A549 (cell line): ENCODE measurements around the gene CRMP1. TPM values are rescaled to one million over a fixed set of nuclear protein-coding genes. Genes with fewer than 3 reads are reported as not detected.
A peak's percentile ranks its signal among the peaks of the same experiment; 100 is the strongest.

Source experiments
- ATAC-seq, 2 experiments: fragments of 200-7000 bp in 1 of 2; fragments of >200 bp in 1 of 2; cut with Nextera tagmentation in 1 of 2; cut with Tn5 transposase in 1 of 2; 3 replicates each; pipeline versions ENCODE4 v1.8.0 to v1.9.1; 2018 to 2020; ENCODE audit warnings: mild to moderate bottlenecking in 1 of 2, moderate library complexity in 1 of 2
- CTCF ChIA-PET: fragments of 300-600 bp; sonication (Branson Sonifier 250); formaldehyde crosslinking; extraction: SDS; loops from one replicate; lab custom pipeline; 2021; ENCODE audit warnings: antibody characterized with exemption, inconsistent platforms; lab: Yijun Ruan, JAX
- POLR2A ChIA-PET: fragments of 350-600 bp; formaldehyde crosslinking; extraction: SDS; loops from one replicate; lab custom pipeline; 2021; ENCODE audit warnings: antibody characterized with exemption, inconsistent platforms; lab: Yijun Ruan, JAX
- DNase-seq, 2 experiments: peaks; one replicate each; pipeline versions ENCODE4 v3.0.0 to v3.0.0-alpha.2; 2011 to 2016; ENCODE audit warnings: low read depth in 1 of 2, low spot score in 1 of 2
- FAIRE-seq: peaks from 2 replicates; lab custom pipeline; 2011; peaks lifted over from hg19 to GRCh38; lab: Jason Lieb, UNC
- H3K27ac ChIP-seq, 2 experiments: fragments of >200 bp; sonication (Bioruptor Twin); formaldehyde crosslinking; 3 replicates each; pipeline ENCODE4 v1.5.1; 2016 to 2017
- H3K4me1 ChIP-seq: fragments of >200 bp; sonication (Bioruptor Twin); formaldehyde crosslinking; 3 replicates; pipeline ENCODE4 v1.6.1; 2016
- H3K4me2 ChIP-seq: fragments of >200 bp; sonication (Bioruptor Twin); formaldehyde crosslinking; 3 replicates; pipeline ENCODE4 v1.6.1; 2016
- H3K4me3 ChIP-seq: fragments of >200 bp; sonication (Bioruptor Twin); formaldehyde crosslinking; 3 replicates; pipeline ENCODE4 v1.5.1; 2016
- H3K9me3 ChIP-seq: fragments of >200 bp; sonication (Bioruptor Twin); formaldehyde crosslinking; 3 replicates; pipeline ENCODE4 v1.6.1; 2016
- CHD4 ChIP-seq: fragments of 200-600 bp; sonication (generic); IDR thresholded peaks from 2 replicates; pipeline ENCODE4 v1.6.1; 2016; ENCODE audit warnings: antibody characterized with exemption, mild to moderate bottlenecking, borderline replicate concordance
- EHF ChIP-seq: fragments of 250-450 bp; sonication (Bioruptor Pico); IDR thresholded peaks from 2 replicates; pipeline ENCODE4 v1.5.0; 2020; ENCODE audit warnings: mild to moderate bottlenecking
- EHMT2 ChIP-seq: fragments of 200-600 bp; sonication (generic); IDR thresholded peaks from 2 replicates; pipeline ENCODE4 v1.6.1; 2016; ENCODE audit warnings: antibody characterized with exemption, low read depth, mild to moderate bottlenecking, moderate library complexity
- FOSL2 ChIP-seq, 2 experiments: fragments of 450-650 bp in 1 of 2; fragments of >200 bp in 1 of 2; sonication (Bioruptor Twin) in 1 of 2; formaldehyde crosslinking; IDR thresholded peaks; 2 replicates each; pipeline versions ENCODE4 v1.5.0 to v1.6.1; 2016 to 2020; ENCODE audit warnings: mild to moderate bottlenecking in 1 of 2, moderate library complexity in 1 of 2
- GATA3 ChIP-seq: IDR thresholded peaks from 2 replicates; pipeline ENCODE4 v1.6.1; 2012; ENCODE audit warnings: borderline replicate concordance
- HDAC2 ChIP-seq: fragments of 200-600 bp; sonication (generic); IDR thresholded peaks from 2 replicates; pipeline ENCODE4 v1.6.1; 2016
- JUNB ChIP-seq: fragments of >200 bp; sonication (Bioruptor Twin); formaldehyde crosslinking; IDR thresholded peaks from 2 replicates; pipeline ENCODE4 v1.6.1; 2016
- KDM1A ChIP-seq: fragments of 200-600 bp; sonication (generic); IDR thresholded peaks from 2 replicates; pipeline ENCODE4 v1.6.1; 2016; ENCODE audit warnings: low read depth, mild to moderate bottlenecking
- KDM5A ChIP-seq: fragments of 200-600 bp; sonication (generic); IDR thresholded peaks from 2 replicates; pipeline ENCODE4 v1.6.1; 2016; ENCODE audit warnings: antibody characterized with exemption, mild to moderate bottlenecking
- MAZ ChIP-seq: fragments of 150-350 bp; IDR thresholded peaks from 2 replicates; pipeline ENCODE4 v1.6.1; 2014; ENCODE audit warnings: antibody characterized with exemption, low read depth, low read length, borderline replicate concordance
- MYC ChIP-seq: IDR thresholded peaks from 2 replicates; pipeline ENCODE4 v1.6.1; 2012; ENCODE audit warnings: mild to moderate bottlenecking, inconsistent platforms, low read length, improper control_type of control experiment, borderline replicate concordance
- NFE2L2 ChIP-seq: fragments of 150-350 bp; conservative IDR thresholded peaks from 2 replicates; pipeline ENCODE4 v1.6.1; 2014; ENCODE audit warnings: low read length
- NPAS2 ChIP-seq: fragments of 250-450 bp; sonication (Bioruptor Pico); IDR thresholded peaks from 2 replicates; pipeline ENCODE4 v1.8.0; 2022; ENCODE audit warnings: mild to moderate bottlenecking, moderate library complexity, borderline replicate concordance
- PHF8 ChIP-seq: fragments of 200-600 bp; sonication (generic); IDR thresholded peaks from 2 replicates; pipeline ENCODE4 v1.6.1; 2016; ENCODE audit warnings: low read depth, mild to moderate bottlenecking, antibody characterized with exemption, moderate library complexity, borderline replicate concordance
- POLR2AphosphoS2 ChIP-seq: conservative IDR thresholded peaks from 2 replicates; pipeline ENCODE4 v1.6.1; 2012; ENCODE audit warnings: low read length, improper control_type of control experiment, inconsistent platforms
- RCOR1 ChIP-seq: fragments of 150-350 bp; IDR thresholded peaks from 2 replicates; pipeline ENCODE4 v1.6.1; 2014; ENCODE audit warnings: antibody characterized with exemption, low read length, low read depth
- SREBF2 ChIP-seq: fragments of 450-650 bp; IDR thresholded peaks from 2 replicates; pipeline ENCODE4 v1.6.1; 2014; ENCODE audit warnings: mild to moderate bottlenecking, moderate library complexity
- ZFP36 ChIP-seq: fragments of 450-650 bp; IDR thresholded peaks from 2 replicates; pipeline ENCODE4 v1.6.1; 2014; ENCODE audit warnings: borderline replicate concordance; ENCODE audit not compliant: partially characterized antibody
- WGBS: methylation state at CpG from one replicate; pipeline ENCODE4 v1.1.6; 2017; ENCODE audit errors: missing lambda C conversion rate; 5-methylcytosine and 5-hydroxymethylcytosine counted together
- polyA plus RNA-seq, 4 experiments: library from polyadenylated mRNA; depleted of rRNA in 3 of 4; stranded (reverse); fragments of >200 nt; fragmentation: RNase III in 1 of 4; extraction: RNeasy Plus Mini Kit Qiagen cat#74134 plus additional on column Dnase treatment in 1 of 4; gene quantifications; 2 replicates in 3 of 4; 3 replicates in 1 of 4; pipeline ENCODE4 v1.2.3, GENCODE V29; 2011 to 2017
- TF ChIP-seq, protein P1 (sequence below): fragments of >200 bp; sonication (Bioruptor Twin); formaldehyde crosslinking; IDR thresholded peaks from 2 replicates; pipeline ENCODE4 v1.6.1; 2016
- TF ChIP-seq, protein P2 (sequence below): IDR thresholded peaks from 2 replicates; pipeline ENCODE4 v1.6.1; 2012

Gene CRMP1
- polyA plus RNA-seq, 2 of the 4 experiments (the other 2 are of a cell fraction): 0.74 to 0.80 TPM

DNA sequence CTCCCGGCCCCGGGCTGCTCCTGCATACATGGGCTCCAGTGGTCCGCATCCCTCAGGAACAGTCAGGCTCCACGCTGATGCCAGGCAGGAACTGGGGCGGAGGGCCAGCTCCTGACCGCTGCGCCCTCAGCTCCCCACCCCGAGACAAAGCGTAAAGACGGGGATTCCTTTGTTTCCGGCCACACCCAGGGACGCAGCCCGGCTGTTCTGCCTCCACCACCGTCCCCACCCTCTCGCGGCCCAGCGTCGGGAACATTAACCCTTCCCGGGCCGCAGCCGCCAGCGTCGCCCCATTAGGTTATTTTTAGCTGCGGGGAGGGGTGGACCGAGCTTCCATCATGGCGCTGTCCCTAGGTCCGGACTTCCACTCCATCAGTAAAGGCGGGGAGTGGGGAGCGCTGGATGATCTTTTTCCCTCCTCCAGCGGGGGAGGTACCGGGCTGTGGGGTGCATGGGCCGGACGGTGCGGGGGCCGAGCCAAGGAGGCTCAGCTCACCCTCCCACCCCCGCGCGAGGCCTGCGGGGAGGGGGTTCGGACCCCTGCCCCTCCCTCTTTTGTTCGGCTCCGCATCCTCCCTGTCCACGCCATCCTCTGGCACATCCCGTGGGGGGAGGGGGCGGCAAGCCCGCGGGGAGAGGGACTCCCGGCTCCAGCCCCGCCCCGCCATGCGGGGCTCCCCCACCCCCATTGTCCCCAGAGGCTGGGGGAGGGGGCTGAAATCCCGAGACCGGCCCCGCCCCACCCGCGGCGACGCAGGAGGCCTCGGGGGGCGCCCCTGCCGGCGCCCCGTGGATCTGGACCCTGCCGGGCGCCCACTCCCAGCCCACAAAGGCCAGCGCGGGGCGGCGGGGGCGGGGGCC lies 5.3 kb downstream of the CRMP1 start:
- H3K4me1 ChIP-seq: peaks cover 6% of the 10 kb centered on the region; the same call in 2 of the 3 replicates
- H3K9me3 ChIP-seq: no peaks in the 10 kb centered on the region
- POLR2A ChIA-PET: no interaction called here
- no peak for DNase-seq
- TF ChIP-seq FOSL2 (IDR thresholded peaks at IDR 0.05): no peak
- no peak for TF ChIP-seq FOSL2 (CRISPR knock-in tag; IDR thresholded peaks at IDR 0.05)
- TF ChIP-seq HDAC2: no peak
- TF ChIP-seq EHF (CRISPR knock-in tag): no peak
- TF ChIP-seq, protein P1, sequence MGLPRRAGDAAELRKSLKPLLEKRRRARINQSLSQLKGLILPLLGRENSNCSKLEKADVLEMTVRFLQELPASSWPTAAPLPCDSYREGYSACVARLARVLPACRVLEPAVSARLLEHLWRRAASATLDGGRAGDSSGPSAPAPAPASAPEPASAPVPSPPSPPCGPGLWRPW: no peak
- TF ChIP-seq EHMT2: no peak
- no peak for TF ChIP-seq MYC
- no peak for TF ChIP-seq GATA3
- TF ChIP-seq SREBF2: no peak
- TF ChIP-seq KDM5A: no peak
- TF ChIP-seq RCOR1: no peak
- no peak for TF ChIP-seq NFE2L2
- no peak for FAIRE-seq
- CTCF ChIA-PET: no interaction called here
- H3K4me2 ChIP-seq: peak overlapping the region; percentile 94
- WGBS: no CpG with 5 or more reads among the region's 70 CpGs
- peak overlapping the region; percentile 49 for H3K4me3 ChIP-seq
- H3K27ac ChIP-seq: peak overlapping the region; percentile 13 to 73; a peak in 4 of 6 replicates
- ATAC-seq: peak in 1 of 2 experiments; percentile 67; a peak in 3 of 6 replicates

- 0 out of 6 replicates have a peak overlapping the region, but pooled peaks of 1 of the 2 experiments have one; percentile 73 for H3K27ac ChIP-seq
- 67% methylated on average over 3 of the region's 8 CpGs for WGBS
- TF ChIP-seq POLR2AphosphoS2 (no peak), PHF8 (no peak), MAZ (no peak)
- TF ChIP-seq, protein P2, sequence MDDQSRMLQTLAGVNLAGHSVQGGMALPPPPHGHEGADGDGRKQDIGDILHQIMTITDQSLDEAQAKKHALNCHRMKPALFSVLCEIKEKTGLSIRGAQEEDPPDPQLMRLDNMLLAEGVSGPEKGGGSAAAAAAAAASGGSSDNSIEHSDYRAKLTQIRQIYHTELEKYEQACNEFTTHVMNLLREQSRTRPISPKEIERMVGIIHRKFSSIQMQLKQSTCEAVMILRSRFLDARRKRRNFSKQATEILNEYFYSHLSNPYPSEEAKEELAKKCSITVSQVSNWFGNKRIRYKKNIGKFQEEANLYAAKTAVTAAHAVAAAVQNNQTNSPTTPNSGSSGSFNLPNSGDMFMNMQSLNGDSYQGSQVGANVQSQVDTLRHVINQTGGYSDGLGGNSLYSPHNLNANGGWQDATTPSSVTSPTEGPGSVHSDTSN: no peak
- FAIRE-seq: no peak
- peak overlapping the region; percentile 49; the same call in 2 of the 3 replicates for H3K4me3 ChIP-seq
- peaks cover 6% of the 10 kb centered on the region; the same call in 2 of the 3 replicates for H3K4me1 ChIP-seq
- peak overlapping the region; percentile 94 for H3K4me2 ChIP-seq
- DNase-seq: no peak
- ATAC-seq: peak in 1 of 2 experiments; percentile 33; a peak in 2 of 6 replicates
- POLR2A ChIA-PET: no interaction called here
- no peaks in the 10 kb centered on the region for H3K9me3 ChIP-seq
- CTCF ChIA-PET: no interaction called here
Measured at GRCh38 chr4:5887011-5887360, 5.9 kb downstream of the CRMP1 start.

GRCh38 chr4:5885733-5886132 lies 7.2 kb downstream of the CRMP1 start:
- no peak overlapping the region for H3K27ac ChIP-seq
- H3K4me2 ChIP-seq: no peak overlapping the region
- DNase-seq (no peak), FAIRE-seq (no peak), ATAC-seq (no peak)
- H3K4me3 ChIP-seq: no peak overlapping the region
- H3K4me1 ChIP-seq: peaks cover 6% of the 10 kb centered on the region; the same call in 2 of the 3 replicates
- TF ChIP-seq FOSL2 (IDR thresholded peaks at IDR 0.05): no peak
- TF ChIP-seq FOSL2 (CRISPR knock-in tag; IDR thresholded peaks at IDR 0.05): no peak
- no peak for TF ChIP-seq ZFP36
- no peak for TF ChIP-seq JUNB
- TF ChIP-seq NPAS2 (CRISPR knock-in tag): no peak
- TF ChIP-seq KDM1A: no peak
- TF ChIP-seq CHD4: no peak
- 60% methylated on average over 3 of the region's 3 CpGs for WGBS
- no peaks in the 10 kb centered on the region for H3K9me3 ChIP-seq
- POLR2A ChIA-PET: no interaction called here
- CTCF ChIA-PET: no interaction called here
